GM19035 (cell line): Measurements from ENCODE around the gene DPM2.

ENCODE experiments used
- ATAC-seq: cut with Tn5 transposase; IDR thresholded peaks from one replicate; pipeline ENCODE4 v1.9.1; 2021; ENCODE audit not compliant: unreplicated experiment

The DPM2 gene

GRCh38 chr9:127938298-127938690 is 640 bp upstream of the DPM2 start:
- ATAC-seq, result no peak

- no peak for ATAC-seq
Measured at GRCh38 chr9:127937056-127937387, 632 bp downstream of the DPM2 start.

- no peak for ATAC-seq
Measured at GRCh38 chr9:127936347-127936852, 1.3 kb downstream of the DPM2 start.

- no peak for ATAC-seq
Measured at GRCh38 chr9:127935765-127936221, 1.9 kb downstream of the DPM2 start.

GRCh38 chr9:127934986-127935385 is 2.7 kb downstream of the DPM2 start:
- ATAC-seq, result no peak

GRCh38 chr9:127934248-127934647 is 3.4 kb downstream of the DPM2 start:
- ATAC-seq, result no peak

GRCh38 chr9:127931092-127931881 is 6.4 kb downstream of the DPM2 start:
- ATAC-seq, result peak; percentile 28

- ATAC-seq, result peak; percentile 84
Measured at GRCh38 chr9:127930231-127931091, 7.2 kb downstream of the DPM2 start, which contains the start of gene PIP5KL1. TSS of gene PIP5KL1 (minus strand) at chr9:127930777. CDS start at chr9:127930752, 25 bp downstream.

GRCh38 chr9:127929625-127929979 is 8.1 kb downstream of the DPM2 start:
- no peak for ATAC-seq

GRCh38 chr9:127928676-127929624 is 8.7 kb downstream of the DPM2 start:
- ATAC-seq, result no peak

GRCh38 chr9:127927988-127928675 is 9.5 kb downstream of the DPM2 start:
- no peak for ATAC-seq

- ATAC-seq, result no peak
Measured at GRCh38 chr9:127927201-127927987, 10.3 kb downstream of the DPM2 start.

GRCh38 chr9:127926906-127927200 is 10.8 kb downstream of the DPM2 start:
- ATAC-seq, result no peak

GRCh38 chr9:127925959-127926905 is 11.4 kb downstream of the DPM2 start:
- no peak for ATAC-seq

- ATAC-seq, result no peak
Measured at GRCh38 chr9:127924736-127925444, 12.8 kb downstream of the DPM2 start.

GRCh38 chr9:127923771-127924170 is 13.9 kb downstream of the DPM2 start:
- ATAC-seq, result no peak

- ATAC-seq, result no peak
Measured at GRCh38 chr9:127923046-127923445, 14.6 kb downstream of the DPM2 start.

GRCh38 chr9:127921557-127922120 is 16.0 kb downstream of the DPM2 start:
- ATAC-seq, result no peak
